ENCODE measurements around the gene HAUS1. TPM values are rescaled to one million over a fixed set of nuclear protein-coding genes. Genes with fewer than 3 reads are reported as not detected.

Gene HAUS1
- total and polyA plus RNA-seq, 2 of the 8 experiments (the other 6 are each of a cell fraction or from before 2014, with no cell fraction given): 104 TPM

DNA sequence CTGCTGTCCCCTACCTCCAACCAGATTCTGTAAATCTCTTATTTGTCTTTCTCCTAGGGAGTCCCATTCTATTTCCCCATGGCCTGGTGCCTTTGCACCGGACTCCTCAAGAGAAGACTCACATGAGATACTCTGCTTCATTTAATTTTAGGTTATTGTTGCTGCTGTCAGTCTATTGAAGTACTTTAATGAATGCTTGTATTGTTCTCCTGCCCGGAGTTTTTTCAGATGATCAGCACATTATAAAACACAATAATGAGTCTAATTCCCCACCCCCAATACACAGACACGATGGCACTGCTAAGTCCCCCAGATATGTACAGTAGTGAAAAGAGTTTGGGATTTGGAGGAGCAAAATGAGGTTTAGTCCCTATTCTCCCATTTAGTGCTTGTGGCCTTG lies 58.9 kb downstream of the HAUS1 start:
- Histone ChIP-seq H2AK5ac (ENCODE audit: low read depth, low read length) (no peak overlapping the region), H3K4me2 (ENCODE audit: insufficient read depth in 1 of 2, low read depth in 2 of 2, low read length in 2 of 2) (no peak overlapping the region), H3K9me3 (ENCODE audit: insufficient read depth in 2 of 2, low read depth in 1 of 2, low read length in 1 of 2) (no peaks in the 10 kb centered on the region), H2BK20ac (ENCODE audit: low read length) (no peak overlapping the region), H2BK12ac (ENCODE audit: low read depth, low read length) (no peak overlapping the region), H2AFZ (ENCODE audit: low read length) (no peak overlapping the region), H3K27me3 (replicated peaks in 1 of 4; ENCODE audit: control insufficient read depth in 3 of 4, extremely low read depth in 1 of 4, insufficient read depth in 3 of 4, low read length in 3 of 4) (no peaks in the 10 kb centered on the region), H3K79me2 (ENCODE audit: control insufficient read depth in 1 of 2, insufficient read depth in 2 of 2, low read length in 2 of 2) (no peaks in the 10 kb centered on the region), H4K91ac (replicated peaks; ENCODE audit: insufficient read length, low read length) (no peak overlapping the region), H3K23ac (ENCODE audit: insufficient read length) (no peak overlapping the region), H2BK120ac (replicated peaks; ENCODE audit: low read depth, low read length) (no peak overlapping the region), H3K4me3 (ENCODE audit: extremely low read depth in 1 of 4, insufficient read depth in 2 of 4, low read depth in 3 of 4, low read length in 4 of 4) (no peak overlapping the region), H3K36me3 (ENCODE audit: control insufficient read depth in 2 of 4, insufficient read depth in 4 of 4, low read length in 3 of 4) (no peaks in the 10 kb centered on the region), H2BK15ac (ENCODE audit: low read length) (no peak overlapping the region), H3K27ac (ENCODE audit: low read depth, low read length) (no peak overlapping the region), H4K8ac (ENCODE audit: extremely low read depth, insufficient read depth, low read length) (no peak overlapping the region), H3K56ac (replicated peaks; ENCODE audit: insufficient read length, low read depth, low read length) (no peak overlapping the region), H4K5ac (ENCODE audit: insufficient read length, low read depth, low read length) (no peak overlapping the region), H2BK5ac (ENCODE audit: low read depth, low read length) (no peak overlapping the region), H4K20me1 (replicated peaks in 1 of 2; ENCODE audit: control insufficient read depth in 1 of 2, insufficient read depth in 2 of 2, low read length in 2 of 2) (no peaks in the 10 kb centered on the region), H3K4ac (replicated peaks; ENCODE audit: insufficient read length, low read depth, low read length) (no peak overlapping the region), H3K9ac (replicated peaks in 1 of 4; ENCODE audit: extremely low read depth in 1 of 4, low read depth in 3 of 4, low read length in 3 of 4) (no peak overlapping the region), H3K18ac (ENCODE audit: extremely low read depth, low read length) (no peak overlapping the region), H3K23me2 (ENCODE audit: low read depth, low read length) (no peaks in the 10 kb centered on the region), H3K14ac (ENCODE audit: insufficient read length) (no peak overlapping the region), H3K79me1 (ENCODE audit: low read depth, low read length) (no peaks in the 10 kb centered on the region), H3K4me1 (replicated peaks in 1 of 4; ENCODE audit: control insufficient read depth in 3 of 4, insufficient read depth in 4 of 4, low read length in 3 of 4) (peaks cover 4 to 8% (median 7%) of the 10 kb centered on the region in 4 experiments; a peak in 6 of 7 replicates)
- WGBS, 2 experiments (ENCODE audit: extremely low coverage in 1 of 2, insufficient coverage in 1 of 2, insufficient read length in 1 of 2, insufficient replicate concordance in 2 of 2, low coverage in 1 of 2, low lambda C conversion rate in 2 of 2, missing lambda C conversion rate in 1 of 2): 86% methylated on average over 3 of the region's 3 CpGs; no CpG with 5 or more reads in 1 of the 2 experiments
- POLR2A ChIA-PET (ENCODE audit: partially characterized antibody): interaction anchor here (1.6 to 1.7 kb wide), 2 partner anchors 10 to 11 kb away, joined by 3 to 8 read pairs; a partner anchor contains a TSS
- FAIRE-seq (no peak), DNase-seq (ENCODE audit: low read depth in 1 of 2, low spot score in 2 of 2) (no peak)
- CTCF ChIA-PET (ENCODE audit: partially characterized antibody): interaction anchor here (0.6 to 9.1 kb wide), 8 partner anchors 9 to 494 kb away, joined by 3 to 79 read pairs (median 4); partner anchors contain the start of gene LOXHD1
- no peak for TF ChIP-seq GABPA (IDR thresholded peaks at IDR 0.05; ENCODE audit: borderline replicate concordance, insufficient read depth, low read length)
- no peak for TF ChIP-seq SAP30 (IDR thresholded peaks at IDR 0.05; ENCODE audit: insufficient read depth, insufficient replicate concordance, low read length)
- no peak for TF ChIP-seq CBX8 (IDR thresholded peaks at IDR 0.05; ENCODE audit: borderline replicate concordance, low read depth, low read length)
- TF ChIP-seq, protein P1, sequence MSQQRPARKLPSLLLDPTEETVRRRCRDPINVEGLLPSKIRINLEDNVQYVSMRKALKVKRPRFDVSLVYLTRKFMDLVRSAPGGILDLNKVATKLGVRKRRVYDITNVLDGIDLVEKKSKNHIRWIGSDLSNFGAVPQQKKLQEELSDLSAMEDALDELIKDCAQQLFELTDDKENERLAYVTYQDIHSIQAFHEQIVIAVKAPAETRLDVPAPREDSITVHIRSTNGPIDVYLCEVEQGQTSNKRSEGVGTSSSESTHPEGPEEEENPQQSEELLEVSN (IDR thresholded peaks at IDR 0.05): no peak
- no peak for TF ChIP-seq MAFK (IDR thresholded peaks at IDR 0.05; ENCODE audit: low read depth, low read length)
- TF ChIP-seq TAF1 (IDR thresholded peaks at IDR 0.05; ENCODE audit: low read depth, low read length): no peak
- TF ChIP-seq CHD1 (IDR thresholded peaks at IDR 0.05; ENCODE audit: low read depth, low read length): no peak
- no peak for TF ChIP-seq TEAD4 (IDR thresholded peaks at IDR 0.05; ENCODE audit: low read depth, low read length)
- TF ChIP-seq RNF2 (IDR thresholded peaks at IDR 0.05; ENCODE audit: borderline replicate concordance, low read depth, low read length, missing control alignments, poor library complexity, severe bottlenecking): no peak
- no peak for TF ChIP-seq SP2 (IDR thresholded peaks at IDR 0.05; ENCODE audit: low read length)
- no peak for TF ChIP-seq RAD21 (IDR thresholded peaks at IDR 0.05 in 1 of 2, conservative IDR thresholded peaks at IDR 0.05 in 1 of 2; ENCODE audit: low read depth in 2 of 2, low read length in 2 of 2)
